Stomach (tissue), 4 donors: ENCODE results near the gene CCDC137.

ENCODE experiments used
- POLR2A ChIP-seq, 4 donors: fragments of 450-650 bp; IDR thresholded peaks; one replicate each; pipeline ENCODE4 v1.6.1; 2016; ENCODE audit warnings: antibody characterized with exemption in 4 of 4, control low read depth in 2 of 4, mild to moderate bottlenecking in 1 of 4, moderate library complexity in 1 of 4
- TF ChIP-seq, protein P1 (sequence below), 7 experiments: fragments of 450-650 bp in 4 of 7; fragments of 200-600 bp in 3 of 7; sonication (generic) in 3 of 7; IDR thresholded peaks; one replicate each; pipeline ENCODE4 v1.5.1; 2016 to 2019; ENCODE audit warnings: antibody characterized with exemption in 7 of 7, control low read depth in 2 of 7, mild to moderate bottlenecking in 1 of 7

DNA sequence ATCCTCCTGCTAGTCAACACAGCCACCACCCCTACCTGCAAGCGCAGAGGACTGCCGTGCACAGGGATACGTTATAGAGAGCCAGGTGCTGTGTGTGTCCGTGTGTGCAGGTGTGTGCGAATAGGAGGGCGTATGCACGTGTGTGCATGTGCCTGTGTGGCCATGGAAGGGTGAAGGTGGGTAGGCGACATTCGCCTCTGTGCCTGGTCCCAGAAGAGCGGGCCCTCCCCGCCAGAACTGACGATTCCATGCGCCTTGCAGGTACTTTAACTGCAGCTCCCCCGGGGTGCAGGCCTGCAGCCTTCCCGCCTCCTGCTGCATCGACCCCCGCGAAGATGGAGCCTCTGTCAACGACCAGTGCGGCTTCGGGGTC, 18.9 kb upstream of the CCDC137 start:
- TF ChIP-seq, protein P1, sequence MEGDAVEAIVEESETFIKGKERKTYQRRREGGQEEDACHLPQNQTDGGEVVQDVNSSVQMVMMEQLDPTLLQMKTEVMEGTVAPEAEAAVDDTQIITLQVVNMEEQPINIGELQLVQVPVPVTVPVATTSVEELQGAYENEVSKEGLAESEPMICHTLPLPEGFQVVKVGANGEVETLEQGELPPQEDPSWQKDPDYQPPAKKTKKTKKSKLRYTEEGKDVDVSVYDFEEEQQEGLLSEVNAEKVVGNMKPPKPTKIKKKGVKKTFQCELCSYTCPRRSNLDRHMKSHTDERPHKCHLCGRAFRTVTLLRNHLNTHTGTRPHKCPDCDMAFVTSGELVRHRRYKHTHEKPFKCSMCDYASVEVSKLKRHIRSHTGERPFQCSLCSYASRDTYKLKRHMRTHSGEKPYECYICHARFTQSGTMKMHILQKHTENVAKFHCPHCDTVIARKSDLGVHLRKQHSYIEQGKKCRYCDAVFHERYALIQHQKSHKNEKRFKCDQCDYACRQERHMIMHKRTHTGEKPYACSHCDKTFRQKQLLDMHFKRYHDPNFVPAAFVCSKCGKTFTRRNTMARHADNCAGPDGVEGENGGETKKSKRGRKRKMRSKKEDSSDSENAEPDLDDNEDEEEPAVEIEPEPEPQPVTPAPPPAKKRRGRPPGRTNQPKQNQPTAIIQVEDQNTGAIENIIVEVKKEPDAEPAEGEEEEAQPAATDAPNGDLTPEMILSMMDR (IDR thresholded peaks at IDR 0.05): no peak
- TF ChIP-seq POLR2A (IDR thresholded peaks at IDR 0.05): no peak
